Non-pigmented ciliary epithelial cell (primary cell): Measurements from ENCODE around the gene TAS1R3.

Experiments
- DNase-seq: peaks from one replicate; pipeline ENCODE4 v3.0.0-alpha.2; 2010; ENCODE audit warnings: low read depth

TAS1R3 gene

GRCh38 chr1:1295154-1295923 lies 35.7 kb upstream of the TAS1R3 start:
- DNase-seq: no peak

GRCh38 chr1:1296070-1297061 lies 34.7 kb upstream of the TAS1R3 start:
- DNase-seq: no peak

- DNase-seq: no peak
Observed at GRCh38 chr1:1297802-1298424, 33.2 kb upstream of the TAS1R3 start.

GRCh38 chr1:1298861-1299685 lies 32.0 kb upstream of the TAS1R3 start:
- DNase-seq: no peak

GRCh38 chr1:1299686-1300351 lies 31.3 kb upstream of the TAS1R3 start:
- no peak for DNase-seq

- DNase-seq: no peak
Observed at GRCh38 chr1:1300352-1300739, 30.7 kb upstream of the TAS1R3 start.

- no peak for DNase-seq
Observed at GRCh38 chr1:1302006-1302430, 29.1 kb upstream of the TAS1R3 start.

GRCh38 chr1:1302951-1303509 lies 28.1 kb upstream of the TAS1R3 start:
- no peak for DNase-seq

GRCh38 chr1:1303736-1304135 lies 27.3 kb upstream of the TAS1R3 start:
- no peak for DNase-seq

GRCh38 chr1:1304331-1305299 lies 26.5 kb upstream of the TAS1R3 start:
- peak; percentile 27 for DNase-seq

GRCh38 chr1:1305300-1306069 lies 25.6 kb upstream of the TAS1R3 start:
- DNase-seq: peak; percentile 13

- no peak for DNase-seq
Observed at GRCh38 chr1:1306070-1306660, 24.9 kb upstream of the TAS1R3 start.

GRCh38 chr1:1306661-1307260 lies 24.3 kb upstream of the TAS1R3 start:
- DNase-seq: no peak

- DNase-seq: no peak
Observed at GRCh38 chr1:1307261-1307922, 23.7 kb upstream of the TAS1R3 start.

GRCh38 chr1:1307923-1308755 lies 22.9 kb upstream of the TAS1R3 start, which contains the start of the genes ACAP3 and PUSL1:
Gene ACAP3, minus strand, starts transcription at chr1:1307930. Its CDS starts 115 bp downstream, at chr1:1307815.
Gene PUSL1, plus strand, starts transcription at chr1:1308597. Its CDS starts 47 bp downstream, at chr1:1308644.
- DNase-seq: peak; percentile 54

GRCh38 chr1:1308756-1309250 lies 22.3 kb upstream of the TAS1R3 start:
- DNase-seq: no peak
